AG04449 (cell line): ENCODE data around the gene DCAF15.

Experiments
- CTCF ChIA-PET: fragments of 350-600 bp; formaldehyde crosslinking; extraction: SDS; loops from one replicate; lab custom pipeline; 2021; ENCODE audit warnings: antibody characterized with exemption; lab: Yijun Ruan, JAX
- POLR2A ChIA-PET: fragments of 400-600, 350-600 bp; formaldehyde crosslinking; extraction: SDS; loops from one replicate; lab custom pipeline; 2020; ENCODE audit warnings: antibody characterized with exemption, inconsistent platforms; lab: Yijun Ruan, JAX
- DNase-seq: peaks from one replicate; pipeline ENCODE4 v3.0.0-alpha.2; 2010; ENCODE audit warnings: low read depth, low spot score
- H3K4me3 ChIP-seq: 2 replicates; pipeline ENCODE4 v1.5.1; 2011; ENCODE audit warnings: low read depth, mild to moderate bottlenecking, control low read depth, low read length
- TF ChIP-seq, protein P1 (sequence below): IDR thresholded peaks from one replicate; pipeline ENCODE4 v1.5.1; 2011; ENCODE audit warnings: mild to moderate bottlenecking, moderate library complexity, low read length, control low read depth, inconsistent platforms; ENCODE audit not compliant: insufficient read depth; ENCODE audit errors: missing control alignments

The DCAF15 gene, protein sequence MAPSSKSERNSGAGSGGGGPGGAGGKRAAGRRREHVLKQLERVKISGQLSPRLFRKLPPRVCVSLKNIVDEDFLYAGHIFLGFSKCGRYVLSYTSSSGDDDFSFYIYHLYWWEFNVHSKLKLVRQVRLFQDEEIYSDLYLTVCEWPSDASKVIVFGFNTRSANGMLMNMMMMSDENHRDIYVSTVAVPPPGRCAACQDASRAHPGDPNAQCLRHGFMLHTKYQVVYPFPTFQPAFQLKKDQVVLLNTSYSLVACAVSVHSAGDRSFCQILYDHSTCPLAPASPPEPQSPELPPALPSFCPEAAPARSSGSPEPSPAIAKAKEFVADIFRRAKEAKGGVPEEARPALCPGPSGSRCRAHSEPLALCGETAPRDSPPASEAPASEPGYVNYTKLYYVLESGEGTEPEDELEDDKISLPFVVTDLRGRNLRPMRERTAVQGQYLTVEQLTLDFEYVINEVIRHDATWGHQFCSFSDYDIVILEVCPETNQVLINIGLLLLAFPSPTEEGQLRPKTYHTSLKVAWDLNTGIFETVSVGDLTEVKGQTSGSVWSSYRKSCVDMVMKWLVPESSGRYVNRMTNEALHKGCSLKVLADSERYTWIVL

DNA sequence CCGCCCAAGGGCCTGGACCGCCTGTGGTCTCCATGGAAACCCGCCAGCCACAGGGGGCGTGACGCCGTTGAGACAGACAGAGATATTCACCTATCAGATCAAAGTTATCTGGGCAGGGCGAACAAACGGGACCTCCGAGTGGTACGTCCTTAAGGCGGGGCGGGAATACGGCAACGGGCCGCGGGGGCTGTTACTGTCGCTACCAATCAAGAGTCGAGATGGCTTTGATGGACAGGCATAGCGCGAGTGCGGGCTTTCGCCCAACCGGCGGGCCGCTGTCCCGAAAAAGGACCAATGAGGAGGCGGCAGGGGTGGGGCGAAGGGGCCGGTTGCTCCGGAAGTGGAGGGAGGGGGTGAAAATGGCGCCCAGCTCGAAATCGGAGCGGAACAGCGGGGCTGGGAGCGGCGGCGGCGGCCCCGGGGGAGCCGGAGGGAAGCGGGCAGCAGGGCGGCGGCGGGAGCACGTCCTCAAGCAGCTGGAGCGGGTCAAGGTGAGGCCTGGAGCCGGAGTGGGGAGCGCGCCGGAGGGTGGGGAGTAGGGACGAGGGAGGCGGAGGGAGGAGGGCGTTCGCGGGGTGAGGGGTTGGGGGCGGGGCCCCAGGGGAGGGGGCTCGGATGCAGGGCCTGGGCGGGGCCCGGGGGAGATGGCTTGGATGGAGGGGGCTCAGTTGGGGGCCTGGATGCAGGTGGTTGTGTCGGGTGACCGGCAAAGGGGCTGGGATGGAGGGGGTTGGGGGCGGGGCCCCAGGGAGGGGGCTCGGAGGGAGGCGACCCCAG, at the start of gene DCAF15:
DCAF15 (plus strand) TSS at position 356 of the 777 bp plus-strand sequence; CDS start at position 360, 4 bp downstream.
- POLR2A ChIA-PET: interaction anchor here (1.0 to 1.6 kb wide), 2 partner anchors 14 to 54 kb away, joined by 4 to 7 read pairs; partner anchors contain the start of genes PODNL1 and RFX1
- TF ChIP-seq, protein P1, sequence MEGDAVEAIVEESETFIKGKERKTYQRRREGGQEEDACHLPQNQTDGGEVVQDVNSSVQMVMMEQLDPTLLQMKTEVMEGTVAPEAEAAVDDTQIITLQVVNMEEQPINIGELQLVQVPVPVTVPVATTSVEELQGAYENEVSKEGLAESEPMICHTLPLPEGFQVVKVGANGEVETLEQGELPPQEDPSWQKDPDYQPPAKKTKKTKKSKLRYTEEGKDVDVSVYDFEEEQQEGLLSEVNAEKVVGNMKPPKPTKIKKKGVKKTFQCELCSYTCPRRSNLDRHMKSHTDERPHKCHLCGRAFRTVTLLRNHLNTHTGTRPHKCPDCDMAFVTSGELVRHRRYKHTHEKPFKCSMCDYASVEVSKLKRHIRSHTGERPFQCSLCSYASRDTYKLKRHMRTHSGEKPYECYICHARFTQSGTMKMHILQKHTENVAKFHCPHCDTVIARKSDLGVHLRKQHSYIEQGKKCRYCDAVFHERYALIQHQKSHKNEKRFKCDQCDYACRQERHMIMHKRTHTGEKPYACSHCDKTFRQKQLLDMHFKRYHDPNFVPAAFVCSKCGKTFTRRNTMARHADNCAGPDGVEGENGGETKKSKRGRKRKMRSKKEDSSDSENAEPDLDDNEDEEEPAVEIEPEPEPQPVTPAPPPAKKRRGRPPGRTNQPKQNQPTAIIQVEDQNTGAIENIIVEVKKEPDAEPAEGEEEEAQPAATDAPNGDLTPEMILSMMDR: no peak
- DNase-seq: peak; percentile 98
- H3K4me3 ChIP-seq: peak within 1 kb of the TSS; percentile 78
- CTCF ChIA-PET: interaction anchor here (0.7 to 2.3 kb wide), 8 partner anchors 14 to 128 kb away, joined by 3 to 11 read pairs (median 7); partner anchors contain the start of genes MISP3 and PODNL1

DNA sequence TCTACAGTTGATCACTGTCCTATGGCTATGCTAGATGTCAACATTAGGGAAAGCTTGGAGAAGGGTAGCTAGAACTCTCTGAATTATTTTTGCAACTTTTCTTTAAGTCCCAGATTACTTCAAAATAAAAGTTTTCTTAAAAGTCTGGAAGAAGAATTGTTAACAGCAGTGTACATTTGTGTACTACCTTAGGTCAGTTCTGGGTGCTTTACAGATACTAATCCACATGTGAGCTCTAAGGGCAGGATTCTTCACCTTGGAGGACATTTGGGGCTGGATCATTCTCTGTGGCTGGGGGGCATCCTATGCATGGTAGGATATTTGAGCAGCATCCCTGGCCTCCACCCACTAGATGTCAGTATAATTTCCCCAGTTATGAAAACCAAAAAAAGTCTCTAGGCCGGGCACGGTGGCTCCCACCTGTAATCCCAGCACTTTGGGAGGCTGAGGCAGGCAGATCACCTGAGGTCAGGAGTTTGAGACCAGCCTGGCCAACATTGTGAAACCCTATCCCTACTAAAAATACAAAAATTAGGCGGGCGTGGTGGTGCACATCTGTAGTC, 49.2 kb upstream of the DCAF15 start:
- DNase-seq: no peak
- POLR2A ChIA-PET: no interaction called here
- CTCF ChIA-PET: interaction anchor here (0.8 to 2.5 kb wide), 11 partner anchors 10 to 173 kb away, joined by 3 to 10 read pairs (median 4); partner anchors contain the start of gene IL27RA
- TF ChIP-seq, protein P1: peak; percentile 8
- no peak overlapping the region for H3K4me3 ChIP-seq

DNA sequence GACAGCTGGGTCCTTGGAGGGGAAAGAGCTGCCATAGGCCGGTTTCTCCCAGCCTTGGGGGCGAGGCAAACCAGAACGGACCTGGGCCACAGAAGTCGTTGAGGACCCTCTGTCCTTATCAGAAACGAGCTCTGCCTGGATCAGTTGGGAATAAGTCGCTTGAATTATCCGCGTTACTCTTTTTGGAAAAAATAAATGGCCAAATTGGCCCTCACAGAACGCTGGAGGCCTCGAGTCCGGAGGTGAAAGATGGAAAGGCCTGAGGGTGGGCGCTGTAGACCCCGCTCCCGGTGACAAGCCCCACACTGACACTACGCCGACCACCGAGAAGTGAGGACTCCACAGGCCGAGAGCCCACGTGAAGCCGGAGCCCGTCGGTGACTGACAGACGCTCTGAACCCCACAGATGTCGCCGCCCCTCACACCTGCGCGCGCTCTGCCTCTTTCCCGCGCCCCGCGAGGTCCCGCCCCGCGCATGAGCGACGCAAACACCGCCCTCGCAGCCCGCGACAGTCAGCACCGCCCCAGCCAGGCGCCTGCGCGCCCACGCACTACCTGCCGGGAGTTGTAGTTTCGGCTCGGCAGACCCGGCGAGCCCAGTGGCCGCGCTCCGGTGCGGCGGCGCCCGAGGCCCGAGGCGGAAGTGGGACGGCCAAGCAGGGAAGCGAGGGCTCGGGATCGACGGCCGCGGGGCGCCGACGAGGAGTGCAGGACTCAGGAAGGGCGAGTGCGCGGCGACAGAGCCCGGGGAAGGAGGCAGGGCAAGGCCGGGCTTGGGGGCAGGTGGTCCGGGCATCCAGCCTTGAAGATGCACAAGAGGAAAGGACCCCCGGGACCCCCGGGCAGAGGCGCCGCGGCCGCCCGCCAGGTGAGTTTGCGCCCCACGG, 46.4 kb upstream of the DCAF15 start, which contains the start of the genes BRME1 and CC2D1A:
BRME1 (minus strand) TSS at position 484 of the 887 bp plus-strand sequence. CDS start 1,225 bp downstream, outside the sequence.
CC2D1A (plus strand) TSS at position 568 of the 887 bp plus-strand sequence; CDS start at position 809, 241 bp downstream.
- CTCF ChIA-PET: interaction anchor here (0.8 to 2.3 kb wide), 4 partner anchors 22 to 167 kb away, joined by 3 to 12 read pairs (median 4); partner anchors contain the start of genes IL27RA and MISP3
- POLR2A ChIA-PET: no interaction called here
- TF ChIP-seq, protein P1: no peak
- H3K4me3 ChIP-seq: peak within 1 kb of the TSS; percentile 87
- no peak for DNase-seq

DNA sequence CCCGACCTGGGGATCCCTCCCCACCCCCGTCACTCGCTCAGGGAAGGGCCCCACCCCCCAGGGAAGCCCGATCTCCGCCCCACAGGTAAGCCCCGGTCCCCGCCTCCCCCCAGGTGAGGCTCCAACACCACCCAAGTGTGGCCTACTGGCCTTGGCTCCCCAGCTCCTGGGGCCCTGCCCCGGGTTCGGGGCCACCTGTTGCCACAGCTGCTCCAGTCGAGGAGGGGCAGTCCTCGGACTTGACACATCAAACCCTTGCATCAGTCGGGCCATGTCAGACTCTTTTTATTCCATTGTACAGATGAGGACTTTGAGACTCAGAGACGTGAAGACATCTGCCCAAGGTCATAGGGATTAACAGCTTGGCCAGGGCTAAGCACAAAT, 45.8 kb upstream of the DCAF15 start:
- ChIA-PET POLR2A (no interaction called here), CTCF (interaction anchor here (0.7 to 2.3 kb wide), 10 partner anchors 21 to 229 kb away, joined by 3 to 12 read pairs (median 3); partner anchors contain the start of genes ASF1B, IL27RA, MISP3 and PODNL1)
- no peak for DNase-seq

More for the DNA sequence above, 45.8 kb upstream of the DCAF15 start:
- TF ChIP-seq, protein P1: no peak
- peak overlapping the region; percentile 87 for H3K4me3 ChIP-seq
